NT2/D1 (cell line): ENCODE measurements around the gene HACE1.

ENCODE experiments used
- SUZ12 ChIP-seq: IDR thresholded peaks from 2 replicates; pipeline ENCODE4 v1.6.1; 2011; ENCODE audit not compliant: insufficient read length, insufficient read depth; ENCODE audit errors: extremely low read depth
- YY1 ChIP-seq: IDR thresholded peaks from 2 replicates; pipeline ENCODE4 v1.6.1; 2011; ENCODE audit not compliant: insufficient read length, insufficient read depth
- ZNF274 ChIP-seq: IDR thresholded peaks from 2 replicates; pipeline ENCODE4 v1.6.1; 2011; ENCODE audit warnings: mild to moderate bottlenecking, low read depth, low read length

DNA sequence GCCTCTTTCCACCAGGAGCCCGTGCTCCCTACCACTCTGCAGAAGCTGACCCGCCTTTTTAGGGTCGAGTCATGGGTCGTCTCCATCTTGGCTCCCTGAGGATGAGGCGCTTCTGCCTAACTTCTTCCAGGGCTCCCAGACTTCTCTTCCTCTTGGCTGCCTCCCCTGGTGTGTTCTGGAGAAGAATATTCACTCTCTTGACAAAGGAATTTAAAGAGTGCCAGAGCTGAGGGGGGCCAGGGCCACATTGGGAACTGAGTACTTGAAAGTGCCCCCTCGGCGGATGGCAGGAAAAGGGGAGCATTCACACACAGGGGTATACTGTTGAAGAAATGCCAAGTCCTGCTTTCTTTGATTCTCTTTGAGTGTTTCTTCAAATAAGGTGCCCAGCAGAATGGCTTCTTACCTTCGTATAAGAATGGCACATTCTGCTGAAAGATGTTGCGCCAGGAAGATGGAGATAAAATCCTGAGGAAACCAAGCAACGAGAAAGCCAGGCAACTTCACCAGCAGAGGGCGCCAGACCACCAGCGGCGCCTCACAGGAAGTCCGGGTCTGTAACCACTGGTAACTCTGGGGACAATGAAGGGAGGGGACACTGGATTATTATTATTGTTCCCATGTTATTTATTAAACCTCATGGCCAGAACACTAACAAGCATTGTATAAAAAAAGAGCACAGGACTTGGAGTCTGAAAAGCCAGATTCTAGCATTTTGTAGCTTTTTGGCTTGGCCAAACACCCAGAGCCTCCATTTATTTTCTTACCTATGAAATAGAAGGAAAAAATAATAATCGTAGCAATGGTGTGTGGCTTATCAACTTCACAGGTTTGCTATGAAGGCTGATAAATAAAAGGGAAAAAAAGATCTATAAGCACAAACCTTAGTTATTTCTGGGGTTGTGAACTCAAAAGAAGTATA lies 176.7 kb downstream of the HACE1 start:
- TF ChIP-seq ZNF274 (no peak), YY1 (no peak), SUZ12 (no peak)
